ENCODE data around the gene EME1. TPM values are rescaled to one million over a fixed set of nuclear protein-coding genes. Genes with fewer than 3 reads are reported as not detected.
A peak's percentile ranks its signal among the peaks of the same experiment; 100 is the strongest.
"Not testable (repeated sequence)": the region's sequence is repeated elsewhere in the genome, so short reads cannot be mapped to it uniquely, and the experiment has no call there.

Gene EME1
- polyA plus RNA-seq, 2 of the 4 experiments (the other 2 are of a cell fraction): 24.3 to 29.9 TPM

- WGBS (ENCODE audit: missing lambda C conversion rate): 80% methylated on average over 6 of the region's 6 CpGs
- Histone ChIP-seq H3K4me2 (no peak overlapping the region), H3K4me1 (no peaks in the 10 kb centered on the region), H3K9me3 (no peaks in the 10 kb centered on the region), H3K27ac (no peak overlapping the region), H3K4me3 (no peak overlapping the region)
- POLR2A ChIA-PET: interaction anchor here (0.6 kb wide), 1 partner anchor 14 kb away, joined by 3 read pairs; no protein-coding TSS in a partner anchor
- DNase-seq (ENCODE audit: low read depth in 1 of 2, low spot score in 1 of 2) (no peak), ATAC-seq (no peak), FAIRE-seq (no peak)
- TF ChIP-seq JUNB (IDR thresholded peaks at IDR 0.05) (no peak), MAFK (IDR thresholded peaks at IDR 0.05; ENCODE audit: partially characterized antibody) (no peak), BHLHE40 (IDR thresholded peaks at IDR 0.05; ENCODE audit: low read depth, low read length) (no peak), TFCP2L1 (CRISPR knock-in tag; IDR thresholded peaks at IDR 0.05) (no peak), HEYL (CRISPR knock-in tag; IDR thresholded peaks at IDR 0.05) (no peak), CTCF (IDR thresholded peaks at IDR 0.05) (no peak)
- TF ChIP-seq, protein P1, sequence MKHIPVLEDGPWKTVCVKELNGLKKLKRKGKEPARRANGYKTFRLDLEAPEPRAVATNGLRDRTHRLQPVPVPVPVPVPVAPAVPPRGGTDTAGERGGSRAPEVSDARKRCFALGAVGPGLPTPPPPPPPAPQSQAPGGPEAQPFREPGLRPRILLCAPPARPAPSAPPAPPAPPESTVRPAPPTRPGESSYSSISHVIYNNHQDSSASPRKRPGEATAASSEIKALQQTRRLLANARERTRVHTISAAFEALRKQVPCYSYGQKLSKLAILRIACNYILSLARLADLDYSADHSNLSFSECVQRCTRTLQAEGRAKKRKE (CRISPR knock-in tag; IDR thresholded peaks at IDR 0.05; ENCODE audit: low read depth): no peak
- TF ChIP-seq, protein P2, sequence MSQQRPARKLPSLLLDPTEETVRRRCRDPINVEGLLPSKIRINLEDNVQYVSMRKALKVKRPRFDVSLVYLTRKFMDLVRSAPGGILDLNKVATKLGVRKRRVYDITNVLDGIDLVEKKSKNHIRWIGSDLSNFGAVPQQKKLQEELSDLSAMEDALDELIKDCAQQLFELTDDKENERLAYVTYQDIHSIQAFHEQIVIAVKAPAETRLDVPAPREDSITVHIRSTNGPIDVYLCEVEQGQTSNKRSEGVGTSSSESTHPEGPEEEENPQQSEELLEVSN (IDR thresholded peaks at IDR 0.05; ENCODE audit: borderline replicate concordance, low read depth): no peak
- CTCF ChIA-PET: interaction anchor here (1.1 to 4.6 kb wide), 4 partner anchors 16 to 132 kb away, joined by 3 to 15 read pairs (median 8); no protein-coding TSS in a partner anchor
Measured at GRCh38 chr17:50332196-50332595, 40.8 kb upstream of the EME1 start.

DNA sequence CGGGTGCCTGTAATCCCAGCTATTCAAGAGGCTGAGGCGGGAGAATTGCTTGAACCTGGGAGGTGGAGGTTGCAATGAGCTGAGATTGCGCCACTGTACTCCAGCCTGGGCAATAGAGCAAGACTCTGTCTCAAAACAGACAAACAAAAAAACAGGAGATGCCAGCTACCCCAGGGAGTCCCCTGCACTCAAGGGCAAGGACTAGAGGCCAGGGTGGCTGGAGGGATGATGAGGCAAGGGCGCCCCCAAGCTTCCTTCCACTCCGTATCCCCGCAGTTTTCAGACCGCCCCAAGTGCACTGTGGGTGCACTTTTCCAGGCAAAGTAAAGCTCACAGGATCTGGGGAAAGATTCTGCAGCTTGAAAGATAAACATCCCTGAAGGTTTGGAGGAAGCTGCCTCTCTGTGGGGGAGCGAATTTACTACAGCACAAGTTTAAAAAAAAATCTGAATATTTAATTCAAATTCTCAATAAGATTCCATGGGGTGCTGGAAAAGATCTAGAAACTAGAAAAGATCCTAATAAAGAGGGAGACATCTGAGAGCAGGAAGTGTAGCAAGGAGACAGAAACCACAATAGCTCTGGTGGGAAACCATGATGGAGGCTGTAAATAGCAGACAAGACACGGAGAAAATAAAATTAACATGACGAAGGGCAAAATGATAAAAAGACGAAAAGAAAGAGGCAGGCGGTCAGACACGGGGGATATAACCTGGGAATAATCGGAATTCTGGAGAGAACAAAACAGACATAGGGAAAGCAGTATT lies 39.6 kb upstream of the EME1 start:
- ChIA-PET POLR2A (interaction anchor here (0.6 kb wide), 1 partner anchor 79 kb away, joined by 5 read pairs; no protein-coding TSS in a partner anchor), CTCF (interaction anchor here (0.9 to 2.6 kb wide), 10 partner anchors 10 to 133 kb away, joined by 3 to 11 read pairs (median 3); partner anchors contain the start of genes EME1 and MRPL27)
- H3K9me3 ChIP-seq; H3K4me1 ChIP-seq; H3K4me3 ChIP-seq; FAIRE-seq; H3K27ac ChIP-seq; H3K4me2 ChIP-seq; DNase-seq (ENCODE audit: low read depth in 1 of 2, low spot score in 1 of 2): not testable (repeated sequence)
- peak in 1 of 2 experiments; percentile 44; a peak in 2 of 5 replicates for TF ChIP-seq RAD21 (conservative IDR thresholded peaks at IDR 0.05 in 1 of 2, IDR thresholded peaks at IDR 0.05 in 1 of 2)
- WGBS (ENCODE audit: missing lambda C conversion rate): 68% methylated on average over 14 of the region's 14 CpGs
- peak in 1 of 2 experiments; percentile 23; a peak in 1 of 6 replicates for ATAC-seq

GRCh38 chr17:50337956-50338355 lies 35.1 kb upstream of the EME1 start:
- 58% methylated on average over 2 of the region's 2 CpGs for WGBS (ENCODE audit: missing lambda C conversion rate)
- no peak for TF ChIP-seq NR3C1 (IDR thresholded peaks at IDR 0.05)
- no peak for TF ChIP-seq POLR2A (IDR thresholded peaks at IDR 0.05; ENCODE audit: low read length)
- no peak for TF ChIP-seq ZNF302 (CRISPR knock-in tag; IDR thresholded peaks at IDR 0.05)
- no peak for TF ChIP-seq HOXB5 (CRISPR knock-in tag; IDR thresholded peaks at IDR 0.05)
- no peak for TF ChIP-seq NFE2L2 (conservative IDR thresholded peaks at IDR 0.05; ENCODE audit: low read length)
- TF ChIP-seq RARB (CRISPR knock-in tag; IDR thresholded peaks at IDR 0.05): no peak
- TF ChIP-seq ESRRA (IDR thresholded peaks at IDR 0.05; ENCODE audit: borderline replicate concordance, low read length): no peak
- no peak for TF ChIP-seq HOXA7 (CRISPR knock-in tag; IDR thresholded peaks at IDR 0.05)
- TF ChIP-seq SMC3 (IDR thresholded peaks at IDR 0.05): no peak
- TF ChIP-seq ELK1 (IDR thresholded peaks at IDR 0.05; ENCODE audit: low read depth, low read length): no peak
- TF ChIP-seq HMGXB4 (CRISPR knock-in tag; IDR thresholded peaks at IDR 0.05; ENCODE audit: borderline replicate concordance): no peak
- no peak for TF ChIP-seq FOSB (CRISPR knock-in tag; IDR thresholded peaks at IDR 0.05)
- TF ChIP-seq, protein P3, sequence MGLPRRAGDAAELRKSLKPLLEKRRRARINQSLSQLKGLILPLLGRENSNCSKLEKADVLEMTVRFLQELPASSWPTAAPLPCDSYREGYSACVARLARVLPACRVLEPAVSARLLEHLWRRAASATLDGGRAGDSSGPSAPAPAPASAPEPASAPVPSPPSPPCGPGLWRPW (IDR thresholded peaks at IDR 0.05): no peak
- no peak for TF ChIP-seq PHF8 (IDR thresholded peaks at IDR 0.05; ENCODE audit: borderline replicate concordance, low read depth)
- TF ChIP-seq, protein P2 (IDR thresholded peaks at IDR 0.05; ENCODE audit: borderline replicate concordance, low read depth): no peak
- TF ChIP-seq POLR2AphosphoS2 (conservative IDR thresholded peaks at IDR 0.05; ENCODE audit: low read length): no peak
- Histone ChIP-seq H3K27ac (no peak overlapping the region), H3K4me1 (no peaks in the 10 kb centered on the region), H3K4me3 (no peak overlapping the region), H3K4me2 (no peak overlapping the region), H3K9me3 (peaks cover 7% of the 10 kb centered on the region)
- DNase-seq (ENCODE audit: low read depth in 1 of 2, low spot score in 1 of 2) (no peak), FAIRE-seq (no peak), ATAC-seq (no peak)
- POLR2A ChIA-PET: no interaction called here
- CTCF ChIA-PET: interaction anchor here (0.8 to 1.3 kb wide), 4 partner anchors 40 to 186 kb away, joined by 3 to 5 read pairs (median 4); partner anchors contain the start of gene LRRC59

All from A549 (cell line).